Measurements from ENCODE around the gene NEDD8.

DNA sequence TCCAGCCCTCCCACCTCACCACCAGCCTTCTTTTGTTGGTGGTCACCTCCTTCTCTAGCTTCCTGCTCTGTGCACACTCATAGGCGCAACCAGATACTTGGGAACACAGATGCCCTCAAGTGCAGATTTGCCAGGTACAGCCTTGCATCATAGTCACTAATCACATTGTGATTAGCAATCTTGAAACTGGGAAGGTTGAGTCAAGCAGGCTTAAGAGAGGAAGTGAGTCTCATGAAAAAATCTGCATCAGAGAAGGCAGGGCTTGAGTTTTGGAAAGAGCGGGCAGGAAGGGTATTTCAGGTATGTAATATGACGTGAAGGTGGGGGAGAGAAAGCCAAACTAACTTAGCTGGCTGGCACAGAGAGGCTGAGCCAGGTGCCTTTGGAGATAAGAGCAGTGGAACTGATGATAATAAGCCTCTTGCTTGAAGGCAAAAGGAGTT is 42.0 kb upstream of the NEDD8 start:
- TF ChIP-seq CTCF (conservative IDR thresholded peaks at IDR 0.05) (no peak), ZFX (IDR thresholded peaks at IDR 0.05) (no peak)

Data from C4-2B (cell line).